Uterus (tissue), 4 donors: Measurements from ENCODE around the gene SLC25A21. TPM values are rescaled to one million over a fixed set of nuclear protein-coding genes. Genes with fewer than 3 reads are reported as not detected.
"Not testable (repeated sequence)": the region's sequence is repeated elsewhere in the genome, so short reads cannot be mapped to it uniquely, and the experiment has no call there.

Experiments
- DNase-seq, 2 donors: peaks; one replicate each; pipeline ENCODE4 v3.0.0-alpha.2; 2019 to 2020
- H3K27ac ChIP-seq, 2 donors: fragments of 200-600 bp; sonication (generic); 1 replicate in 1 of 2; 2 replicates in 1 of 2; pipeline ENCODE4 v1.5.1; 2016 to 2018
- H3K27me3 ChIP-seq, 2 donors: fragments of 200-600 bp; sonication (generic); one replicate each; pipeline ENCODE4 v1.5.1; 2018 to 2019; ENCODE audit warnings: control low read depth in 1 of 2
- H3K36me3 ChIP-seq, 2 donors: fragments of 200-600 bp; sonication (generic); one replicate each; pipeline ENCODE4 v1.5.1; 2019; ENCODE audit warnings: control low read depth in 1 of 2
- H3K4me1 ChIP-seq, 2 donors: fragments of 200-600 bp; sonication (generic); one replicate each; pipeline ENCODE4 v1.5.1; 2018 to 2019; ENCODE audit warnings: control low read depth in 1 of 2
- H3K4me3 ChIP-seq, 2 donors: fragments of 200-600 bp; sonication (generic); 1 replicate in 1 of 2; 2 replicates in 1 of 2; pipeline ENCODE4 v1.5.1; 2018 to 2019; ENCODE audit warnings: mild to moderate bottlenecking in 1 of 2
- H3K9me3 ChIP-seq, 2 donors: fragments of 200-600 bp; sonication (generic); one replicate each; pipeline ENCODE4 v1.5.1; 2019; ENCODE audit warnings: control low read depth in 1 of 2
- POLR2A ChIP-seq, 2 donors: fragments of 450-650 bp; IDR thresholded peaks; one replicate each; pipeline ENCODE4 v1.6.1; 2016; ENCODE audit warnings: antibody characterized with exemption in 2 of 2, mild to moderate bottlenecking in 1 of 2, moderate library complexity in 1 of 2
- intact Hi-C: fragments of 100-400 bp; cut with DNase I; formaldehyde crosslinking; loops from one replicate; pipeline ENCODE4 v1.15.1; 2023; ENCODE audit warnings: low total_unique reads
- total RNA-seq, 4 donors: library from RNA; depleted of rRNA in 3 of 4; stranded (reverse); fragments of >200 nt in 3 of 4; gene quantifications; one replicate each; pipeline versions ENCODE4 v1.1.0 to v1.2.4, GENCODE V29; 2014 to 2023
- TF ChIP-seq, protein P1 (sequence below), 4 experiments: fragments of 200-600 bp in 2 of 4; fragments of 450-650 bp in 2 of 4; sonication (generic) in 2 of 4; IDR thresholded peaks; one replicate each; pipeline ENCODE4 v1.5.1; 2016 to 2019; ENCODE audit warnings: antibody characterized with exemption in 4 of 4, mild to moderate bottlenecking in 2 of 4, moderate library complexity in 1 of 4
- donor health status: DM: yes; HTN: yes; CAD: no.

The SLC25A21 gene
- total RNA-seq, 4 donors from 2014 or later = under 0.01 to 3.0 (median 2.0) TPM; not detected in 1

DNA sequence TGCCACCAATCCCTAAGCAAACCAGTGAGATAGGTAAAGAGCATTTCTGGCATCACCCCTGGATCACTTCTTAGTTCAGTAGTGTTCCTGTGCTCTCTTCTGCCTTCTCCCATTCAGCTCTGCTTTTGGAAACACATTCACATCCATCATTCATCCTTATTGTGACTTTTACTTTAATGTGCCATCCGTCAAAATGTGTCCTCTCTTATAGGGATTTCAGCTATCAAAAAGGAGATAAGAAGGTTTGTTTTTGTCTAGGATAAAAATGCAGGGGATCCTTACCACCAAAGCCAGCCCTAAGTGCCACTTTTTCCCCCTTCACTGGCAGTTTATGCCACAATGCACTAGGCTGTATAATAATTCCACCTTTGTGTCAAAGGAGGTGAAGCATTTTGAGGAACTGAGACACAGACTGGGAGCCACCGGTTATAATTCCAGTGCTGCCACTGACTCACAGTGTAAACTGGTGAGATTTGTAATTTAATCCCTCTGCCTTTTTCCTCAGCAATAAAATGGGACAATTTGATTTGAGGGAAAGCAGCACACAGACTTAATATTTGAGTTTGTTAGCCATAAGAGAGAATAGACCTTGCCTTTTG, 352.2 kb downstream of the SLC25A21 start:
- intact Hi-C loops = no loop called here
- H3K4me3 ChIP-seq = no peak overlapping the region
- TF ChIP-seq, protein P1, sequence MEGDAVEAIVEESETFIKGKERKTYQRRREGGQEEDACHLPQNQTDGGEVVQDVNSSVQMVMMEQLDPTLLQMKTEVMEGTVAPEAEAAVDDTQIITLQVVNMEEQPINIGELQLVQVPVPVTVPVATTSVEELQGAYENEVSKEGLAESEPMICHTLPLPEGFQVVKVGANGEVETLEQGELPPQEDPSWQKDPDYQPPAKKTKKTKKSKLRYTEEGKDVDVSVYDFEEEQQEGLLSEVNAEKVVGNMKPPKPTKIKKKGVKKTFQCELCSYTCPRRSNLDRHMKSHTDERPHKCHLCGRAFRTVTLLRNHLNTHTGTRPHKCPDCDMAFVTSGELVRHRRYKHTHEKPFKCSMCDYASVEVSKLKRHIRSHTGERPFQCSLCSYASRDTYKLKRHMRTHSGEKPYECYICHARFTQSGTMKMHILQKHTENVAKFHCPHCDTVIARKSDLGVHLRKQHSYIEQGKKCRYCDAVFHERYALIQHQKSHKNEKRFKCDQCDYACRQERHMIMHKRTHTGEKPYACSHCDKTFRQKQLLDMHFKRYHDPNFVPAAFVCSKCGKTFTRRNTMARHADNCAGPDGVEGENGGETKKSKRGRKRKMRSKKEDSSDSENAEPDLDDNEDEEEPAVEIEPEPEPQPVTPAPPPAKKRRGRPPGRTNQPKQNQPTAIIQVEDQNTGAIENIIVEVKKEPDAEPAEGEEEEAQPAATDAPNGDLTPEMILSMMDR (IDR thresholded peaks at IDR 0.05) = no peak
- no peak for TF ChIP-seq POLR2A (IDR thresholded peaks at IDR 0.05)
- H3K9me3 ChIP-seq = no peaks in the 10 kb centered on the region
- H3K27ac ChIP-seq = no peak overlapping the region
- DNase-seq = no peak
- H3K36me3 ChIP-seq = no peaks in the 10 kb centered on the region
- no peaks in the 10 kb centered on the region for H3K4me1 ChIP-seq
- no peaks in the 10 kb centered on the region for H3K27me3 ChIP-seq

DNA sequence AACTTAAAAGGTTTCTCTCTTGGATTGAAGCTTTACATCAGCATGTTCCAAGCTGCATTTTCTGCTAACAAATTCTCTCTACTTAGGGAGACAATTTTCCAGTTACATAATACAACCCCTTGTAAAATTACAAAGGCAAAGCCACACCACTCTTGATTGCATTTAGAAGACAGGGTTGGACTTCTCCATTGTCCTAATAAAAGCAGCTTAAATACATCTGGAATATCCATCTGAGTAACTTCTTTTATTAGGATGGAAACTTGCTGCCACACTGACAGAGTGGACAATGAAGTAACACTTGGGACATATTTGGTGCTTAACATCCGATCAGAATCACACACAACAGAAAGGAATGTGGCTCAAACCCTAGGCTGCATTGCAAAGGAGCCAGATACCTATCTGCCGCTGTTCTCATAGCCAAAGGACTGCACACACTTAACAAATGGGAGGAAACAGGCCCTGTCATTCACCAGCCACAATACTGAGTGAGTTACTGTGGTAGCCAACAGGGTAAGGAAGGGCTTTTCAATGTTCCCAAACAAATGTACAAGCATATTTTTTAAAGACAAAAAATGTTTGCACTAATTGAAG, 353.5 kb downstream of the SLC25A21 start:
- no peaks in the 10 kb centered on the region for H3K9me3 ChIP-seq
- H3K36me3 ChIP-seq = no peaks in the 10 kb centered on the region
- no peaks in the 10 kb centered on the region for H3K27me3 ChIP-seq
- no peak for DNase-seq
- no peak for TF ChIP-seq POLR2A (IDR thresholded peaks at IDR 0.05)
- TF ChIP-seq, protein P1 (IDR thresholded peaks at IDR 0.05) = no peak
- no peak overlapping the region for H3K27ac ChIP-seq
- H3K4me1 ChIP-seq = no peaks in the 10 kb centered on the region
- intact Hi-C loops = no loop called here
- H3K4me3 ChIP-seq = no peak overlapping the region

DNA sequence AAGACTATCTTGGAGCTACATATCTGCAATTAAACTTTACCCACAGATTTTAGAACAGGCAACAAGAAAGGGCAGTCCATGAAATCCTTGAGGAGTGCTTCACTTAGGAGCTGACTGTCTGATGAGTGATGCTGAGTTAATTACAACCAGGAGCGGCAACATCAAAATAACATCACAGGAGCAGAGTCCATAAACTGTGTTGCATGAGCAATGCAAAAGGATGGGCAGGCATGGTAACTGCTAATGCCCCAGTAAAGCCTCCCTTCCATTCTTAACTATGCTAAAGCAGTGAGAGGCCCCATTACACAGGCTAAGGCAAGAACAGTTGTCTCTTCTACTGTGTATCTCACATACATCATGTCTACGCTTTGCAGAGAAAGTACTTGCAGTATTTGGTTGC, 354.2 kb downstream of the SLC25A21 start:
- intact Hi-C loops = no loop called here
- H3K4me3 ChIP-seq = no peak overlapping the region
- no peaks in the 10 kb centered on the region for H3K4me1 ChIP-seq

GRCh38 chr14:36817071-36817930, 355.1 kb downstream of the SLC25A21 start:
- intact Hi-C loops = no loop called here
- H3K4me3 ChIP-seq = no peak overlapping the region
- no peaks in the 10 kb centered on the region for H3K4me1 ChIP-seq
- no peaks in the 10 kb centered on the region for H3K36me3 ChIP-seq
- no peak for DNase-seq
- H3K9me3 ChIP-seq = no peaks in the 10 kb centered on the region
- H3K27ac ChIP-seq = no peak overlapping the region
- H3K27me3 ChIP-seq = no peaks in the 10 kb centered on the region
- TF ChIP-seq, protein P1 (IDR thresholded peaks at IDR 0.05) = no peak
- no peak for TF ChIP-seq POLR2A (IDR thresholded peaks at IDR 0.05)

More for the DNA sequence above, 354.2 kb downstream of the SLC25A21 start:
- no peak for DNase-seq
- H3K27me3 ChIP-seq = no peaks in the 10 kb centered on the region
- no peaks in the 10 kb centered on the region for H3K36me3 ChIP-seq
- H3K27ac ChIP-seq = no peak overlapping the region
- TF ChIP-seq, protein P1 (IDR thresholded peaks at IDR 0.05) = no peak
- no peak for TF ChIP-seq POLR2A (IDR thresholded peaks at IDR 0.05)
- no peaks in the 10 kb centered on the region for H3K9me3 ChIP-seq

GRCh38 chr14:36816481-36816880, 355.9 kb downstream of the SLC25A21 start:
- intact Hi-C loops = no loop called here
- Histone ChIP-seq H3K9me3 (no peaks in the 10 kb centered on the region), H3K27me3 (no peaks in the 10 kb centered on the region), H3K4me1 (no peaks in the 10 kb centered on the region), H3K27ac (no peak overlapping the region), H3K36me3 (no peaks in the 10 kb centered on the region), H3K4me3 (no peak overlapping the region)
- TF ChIP-seq, protein P1 (IDR thresholded peaks at IDR 0.05) = no peak
- no peak for TF ChIP-seq POLR2A (IDR thresholded peaks at IDR 0.05)
- no peak for DNase-seq

DNA sequence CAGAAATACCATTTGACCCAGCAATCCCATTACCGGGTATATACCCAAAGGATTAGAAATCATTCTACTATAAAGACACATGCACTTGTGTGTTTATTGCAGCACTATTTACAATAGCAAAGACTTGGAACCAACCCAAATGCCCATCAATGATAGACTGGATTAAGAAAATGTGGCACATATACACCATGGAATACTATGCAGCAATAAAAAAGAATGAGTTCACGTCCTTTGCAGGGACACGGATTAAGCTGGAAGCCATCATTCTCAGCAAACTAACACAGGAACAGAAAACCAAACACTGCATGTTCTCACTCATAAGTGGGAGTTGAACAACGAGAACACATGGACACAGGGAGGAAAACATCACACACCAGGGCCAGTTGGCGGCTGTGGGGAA, 357.6 kb downstream of the SLC25A21 start:
- H3K4me1 ChIP-seq, DNase-seq, H3K4me3 ChIP-seq, H3K27me3 ChIP-seq, H3K9me3 ChIP-seq, intact Hi-C loops, H3K36me3 ChIP-seq, H3K27ac ChIP-seq: not testable (repeated sequence)
